ENCODE results near the gene POLDIP2. TPM values are rescaled to one million over a fixed set of nuclear protein-coding genes. Genes with fewer than 3 reads are reported as not detected.

Gene POLDIP2
- total RNA-seq, 2 donors from 2014 or later: 54.9 to 68.2 TPM

- Histone ChIP-seq H3K4me3 (peak overlapping the region; percentile 70), H3K27ac (no peak overlapping the region), H3K27me3 (replicated peaks; ENCODE audit: insufficient read depth) (no peaks in the 10 kb centered on the region), H3K9me3 (no peaks in the 10 kb centered on the region), H3K36me3 (peaks cover 17% of the 10 kb centered on the region), H3K4me1 (ENCODE audit: control insufficient read depth in 1 of 2, low read depth in 2 of 2) (no peaks in the 10 kb centered on the region)
- no peak for ATAC-seq (ENCODE audit: insufficient number of reproducible peaks, low FRiP score, low read depth)
- TF ChIP-seq CTCF (IDR thresholded peaks at IDR 0.05): no peak
- DNase-seq (ENCODE audit: low spot score): no peak
These were observed 27.7 kb upstream of the POLDIP2 start for GRCh38 chr17:28385037-28385400.

GRCh38 chr17:28384281-28385036, 27.1 kb upstream of the POLDIP2 start:
- DNase-seq (ENCODE audit: low spot score) (no peak), ATAC-seq (ENCODE audit: insufficient number of reproducible peaks, low FRiP score, low read depth) (no peak)
- TF ChIP-seq CTCF (IDR thresholded peaks at IDR 0.05): no peak
- Histone ChIP-seq H3K9me3 (no peaks in the 10 kb centered on the region), H3K4me3 (peak overlapping the region; percentile 70), H3K27ac (no peak overlapping the region), H3K36me3 (peaks cover 11% of the 10 kb centered on the region), H3K27me3 (replicated peaks; ENCODE audit: insufficient read depth) (no peaks in the 10 kb centered on the region), H3K4me1 (ENCODE audit: control insufficient read depth in 1 of 2, low read depth in 2 of 2) (no peaks in the 10 kb centered on the region)

- Histone ChIP-seq H3K4me3 (no peak overlapping the region), H3K9me3 (no peaks in the 10 kb centered on the region), H3K27ac (no peak overlapping the region), H3K4me1 (ENCODE audit: control insufficient read depth in 1 of 2, low read depth in 2 of 2) (no peaks in the 10 kb centered on the region), H3K27me3 (replicated peaks; ENCODE audit: insufficient read depth) (no peaks in the 10 kb centered on the region), H3K36me3 (no peaks in the 10 kb centered on the region)
- no peak for ATAC-seq (ENCODE audit: insufficient number of reproducible peaks, low FRiP score, low read depth)
- TF ChIP-seq CTCF (IDR thresholded peaks at IDR 0.05): no peak
- DNase-seq (ENCODE audit: low spot score): no peak
These were observed 24.0 kb upstream of the POLDIP2 start for GRCh38 chr17:28381141-28381825.

- Histone ChIP-seq H3K9me3 (no peaks in the 10 kb centered on the region), H3K4me1 (ENCODE audit: control insufficient read depth in 1 of 2, low read depth in 2 of 2) (no peaks in the 10 kb centered on the region), H3K4me3 (no peak overlapping the region), H3K27me3 (replicated peaks; ENCODE audit: insufficient read depth) (no peaks in the 10 kb centered on the region), H3K27ac (no peak overlapping the region), H3K36me3 (no peaks in the 10 kb centered on the region)
- ATAC-seq (ENCODE audit: insufficient number of reproducible peaks, low FRiP score, low read depth) (no peak), DNase-seq (ENCODE audit: low spot score) (no peak)
- no peak for TF ChIP-seq CTCF (IDR thresholded peaks at IDR 0.05)
These were observed 22.8 kb upstream of the POLDIP2 start for GRCh38 chr17:28379814-28380801.

- no peak overlapping the region for H3K27ac ChIP-seq
- DNase-seq (ENCODE audit: low spot score) (no peak), ATAC-seq (ENCODE audit: insufficient number of reproducible peaks, low FRiP score, low read depth) (no peak)
- peak overlapping the region; percentile 73 for H3K4me3 ChIP-seq
- peaks cover 11 to 28% of the 10 kb centered on the region in 2 donors for H3K4me1 ChIP-seq (ENCODE audit: control insufficient read depth in 1 of 2, low read depth in 2 of 2)
- no peaks in the 10 kb centered on the region for H3K27me3 ChIP-seq (replicated peaks; ENCODE audit: insufficient read depth)
- H3K9me3 ChIP-seq: no peaks in the 10 kb centered on the region
- no peaks in the 10 kb centered on the region for H3K36me3 ChIP-seq
- no peak for TF ChIP-seq CTCF (IDR thresholded peaks at IDR 0.05)
These were observed 15.6 kb upstream of the POLDIP2 start for GRCh38 chr17:28372945-28373274.
